Activated B cell treated with CpG ODN at 0.5 μM for 24 hours (primary cell): Measurements from ENCODE around the gene HIVEP1. TPM values are rescaled to one million over a fixed set of nuclear protein-coding genes. Genes with fewer than 3 reads are reported as not detected.

Source experiments
- ATAC-seq: fragments of 200-7000 bp; cut with Tn5 transposase; one replicate; pipeline ENCODE4 v1.10.0; 2021; ENCODE audit warnings: low read depth, mild to moderate bottlenecking, moderate library complexity
- CTCF ChIA-PET: fragments of 350-600 bp; sonication (Branson Sonifier 250); formaldehyde crosslinking; loops from one replicate; lab custom pipeline; 2021; ENCODE audit warnings: antibody characterized with exemption; lab: Charles Lee
- POLR2A ChIA-PET: fragments of 350-600 bp; sonication (Branson Sonifier 250); formaldehyde crosslinking; loops from one replicate; lab custom pipeline; 2021; ENCODE audit warnings: antibody characterized with exemption; lab: Charles Lee
- DNase-seq: peaks from one replicate; pipeline ENCODE4 v3.0.0; 2022
- H3K27ac Mint-ChIP-seq: one replicate; pipeline ENCODE4 v1.8.0; 2020; ENCODE audit warnings: mixed read lengths
- H3K27me3 Mint-ChIP-seq: one replicate; pipeline ENCODE4 v1.8.0; 2021; ENCODE audit warnings: mixed read lengths
- H3K36me3 Mint-ChIP-seq: one replicate; pipeline ENCODE4 v1.8.0; 2021; ENCODE audit warnings: low read depth, mixed read lengths
- H3K4me1 Mint-ChIP-seq: one replicate; pipeline ENCODE4 v1.8.0; 2021; ENCODE audit warnings: mixed read lengths
- H3K4me3 Mint-ChIP-seq: one replicate; pipeline ENCODE4 v1.8.0; 2020; ENCODE audit warnings: mild to moderate bottlenecking, mixed read lengths
- H3K9me3 Mint-ChIP-seq: one replicate; pipeline ENCODE4 v1.8.0; 2020; ENCODE audit warnings: mixed read lengths
- intact Hi-C: fragments of 100-400 bp; cut with micrococcal nuclease; formaldehyde crosslinking; loops from one replicate; pipeline ENCODE4 v1.15.1; 2024
- total RNA-seq: library from RNA; stranded (reverse); gene quantifications from 2 replicates; pipeline ENCODE4 v1.2.3, GENCODE V29; 2022
- TF ChIP-seq, protein P1 (sequence below): fragments of 200-600 bp; IDR thresholded peaks from one replicate; pipeline ENCODE4 v1.8.0; 2022; ENCODE audit warnings: antibody characterized with exemption, mild to moderate bottlenecking

The HIVEP1 gene
- total RNA-seq, 1 donor from 2014 or later, result 91.0 TPM

GRCh38 chr6:12125396-12125795 is 113.3 kb downstream of the HIVEP1 start:
- no peak overlapping the region for H3K27ac Mint-ChIP-seq
- H3K9me3 Mint-ChIP-seq, result no peaks in the 10 kb centered on the region
- CTCF ChIA-PET, result no interaction called here

GRCh38 chr6:12126051-12126450 is 113.9 kb downstream of the HIVEP1 start:
- no peaks in the 10 kb centered on the region for H3K9me3 Mint-ChIP-seq
- DNase-seq (no peak), ATAC-seq (no peak)
- TF ChIP-seq, protein P1, sequence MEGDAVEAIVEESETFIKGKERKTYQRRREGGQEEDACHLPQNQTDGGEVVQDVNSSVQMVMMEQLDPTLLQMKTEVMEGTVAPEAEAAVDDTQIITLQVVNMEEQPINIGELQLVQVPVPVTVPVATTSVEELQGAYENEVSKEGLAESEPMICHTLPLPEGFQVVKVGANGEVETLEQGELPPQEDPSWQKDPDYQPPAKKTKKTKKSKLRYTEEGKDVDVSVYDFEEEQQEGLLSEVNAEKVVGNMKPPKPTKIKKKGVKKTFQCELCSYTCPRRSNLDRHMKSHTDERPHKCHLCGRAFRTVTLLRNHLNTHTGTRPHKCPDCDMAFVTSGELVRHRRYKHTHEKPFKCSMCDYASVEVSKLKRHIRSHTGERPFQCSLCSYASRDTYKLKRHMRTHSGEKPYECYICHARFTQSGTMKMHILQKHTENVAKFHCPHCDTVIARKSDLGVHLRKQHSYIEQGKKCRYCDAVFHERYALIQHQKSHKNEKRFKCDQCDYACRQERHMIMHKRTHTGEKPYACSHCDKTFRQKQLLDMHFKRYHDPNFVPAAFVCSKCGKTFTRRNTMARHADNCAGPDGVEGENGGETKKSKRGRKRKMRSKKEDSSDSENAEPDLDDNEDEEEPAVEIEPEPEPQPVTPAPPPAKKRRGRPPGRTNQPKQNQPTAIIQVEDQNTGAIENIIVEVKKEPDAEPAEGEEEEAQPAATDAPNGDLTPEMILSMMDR, result no peak
- POLR2A ChIA-PET, result interaction anchor here (1.0 kb wide), 1 partner anchor 114 kb away, joined by 4 read pairs; the partner anchor contains the start of gene HIVEP1
- peaks cover 80% of the 10 kb centered on the region for H3K36me3 Mint-ChIP-seq
- CTCF ChIA-PET, result no interaction called here
- H3K4me3 Mint-ChIP-seq, result no peak overlapping the region
- no peak overlapping the region for H3K27ac Mint-ChIP-seq
- H3K4me1 Mint-ChIP-seq, result peaks cover 4% of the 10 kb centered on the region
- no peaks in the 10 kb centered on the region for H3K27me3 Mint-ChIP-seq
- intact Hi-C loops, result no loop called here

More at GRCh38 chr6:12125396-12125795, 113.3 kb downstream of the HIVEP1 start:
- POLR2A ChIA-PET, result interaction anchor here (1.0 kb wide), 1 partner anchor 113 kb away, joined by 4 read pairs; the partner anchor contains the start of gene HIVEP1
- ATAC-seq, result no peak
- H3K36me3 Mint-ChIP-seq, result peaks cover 83% of the 10 kb centered on the region
- TF ChIP-seq, protein P1, result no peak
- peaks cover 4% of the 10 kb centered on the region for H3K4me1 Mint-ChIP-seq
- intact Hi-C loops, result no loop called here
- DNase-seq, result no peak
- no peak overlapping the region for H3K4me3 Mint-ChIP-seq
- no peaks in the 10 kb centered on the region for H3K27me3 Mint-ChIP-seq

- H3K36me3 Mint-ChIP-seq, result peaks cover 61% of the 10 kb centered on the region
- no peak for DNase-seq
- ATAC-seq, result no peak
- no peaks in the 10 kb centered on the region for H3K9me3 Mint-ChIP-seq
- ChIA-PET POLR2A (interaction anchor here (1.5 kb wide), 1 partner anchor 10 kb away, joined by 5 read pairs; no protein-coding TSS in a partner anchor), CTCF (no interaction called here)
- H3K4me3 Mint-ChIP-seq, result no peak overlapping the region
- TF ChIP-seq, protein P1, result no peak
- H3K27me3 Mint-ChIP-seq, result no peaks in the 10 kb centered on the region
- no peak overlapping the region for H3K27ac Mint-ChIP-seq
- intact Hi-C loops, result no loop called here
- H3K4me1 Mint-ChIP-seq, result peaks cover 15% of the 10 kb centered on the region
These were observed 117.4 kb downstream of the HIVEP1 start for GRCh38 chr6:12129523-12129922.

DNA sequence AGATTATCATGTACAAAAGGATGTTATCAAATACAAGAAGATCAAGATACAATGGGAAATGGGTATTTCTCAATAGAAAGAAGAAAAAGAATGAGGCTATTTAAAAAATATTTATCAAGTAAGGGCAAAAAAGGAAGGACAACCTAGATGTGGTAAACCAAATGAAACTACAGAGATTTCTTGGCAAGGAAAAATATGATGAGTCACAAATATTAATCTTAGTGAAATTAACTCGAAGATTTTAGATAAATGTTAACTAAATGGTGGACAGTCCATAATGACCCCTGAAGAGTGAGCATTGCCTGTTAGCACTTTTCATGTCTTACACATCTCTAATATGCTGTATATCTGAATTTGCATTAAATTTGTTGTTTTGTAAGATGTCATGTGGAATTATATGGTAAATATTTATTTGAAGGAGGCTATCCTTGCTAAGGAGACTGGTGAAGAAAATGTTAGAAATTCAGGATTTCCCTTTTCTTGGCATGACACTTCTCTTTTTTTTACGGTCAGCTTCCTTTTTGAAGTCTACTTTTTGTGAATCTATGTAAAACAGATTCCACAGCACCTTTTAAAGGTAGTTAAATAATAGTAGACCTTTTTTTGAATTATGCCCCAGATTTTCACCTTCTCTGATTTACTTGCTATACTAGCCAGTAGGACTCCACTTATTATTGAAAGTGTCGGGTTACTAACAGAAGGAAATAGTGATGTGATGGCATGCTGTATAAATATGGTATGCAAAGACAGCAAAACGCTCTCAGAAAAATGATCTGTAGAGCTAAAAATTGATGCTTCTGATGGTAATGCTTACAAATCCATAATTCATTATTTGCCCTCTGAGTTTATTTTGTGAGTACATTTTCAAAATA is 120.5 kb downstream of the HIVEP1 start:
- no peak overlapping the region for H3K4me3 Mint-ChIP-seq
- no peak for DNase-seq
- ChIA-PET POLR2A (interaction anchor here (0.6 to 1.5 kb wide), 3 partner anchors 18 to 340 kb away, joined by 4 read pairs; no protein-coding TSS in a partner anchor), CTCF (interaction anchor here (0.6 kb wide), 1 partner anchor 90 kb away, joined by 3 read pairs; no protein-coding TSS in a partner anchor)
- H3K27me3 Mint-ChIP-seq, result no peaks in the 10 kb centered on the region
- H3K27ac Mint-ChIP-seq, result peak overlapping the region; percentile 6
- H3K4me1 Mint-ChIP-seq, result peaks cover 13% of the 10 kb centered on the region
- no peaks in the 10 kb centered on the region for H3K9me3 Mint-ChIP-seq
- peaks cover 55% of the 10 kb centered on the region for H3K36me3 Mint-ChIP-seq
- intact Hi-C loops, result loop anchor here (2.0 kb wide), 2 partner anchors 14 to 228 kb away; no protein-coding TSS in a partner anchor
- ATAC-seq, result no peak
- TF ChIP-seq, protein P1, result no peak

GRCh38 chr6:12134581-12134980 is 122.5 kb downstream of the HIVEP1 start:
- ChIA-PET CTCF (interaction anchor here (1.1 kb wide), 1 partner anchor 59 kb away, joined by 3 read pairs; no protein-coding TSS in a partner anchor), POLR2A (interaction anchor here (1.3 kb wide), 1 partner anchor 16 kb away, joined by 4 read pairs; no protein-coding TSS in a partner anchor)
- DNase-seq (no peak), ATAC-seq (no peak)
- H3K9me3 Mint-ChIP-seq, result no peaks in the 10 kb centered on the region
- intact Hi-C loops, result no loop called here
- H3K27ac Mint-ChIP-seq, result no peak overlapping the region
- H3K36me3 Mint-ChIP-seq, result peaks cover 58% of the 10 kb centered on the region
- H3K27me3 Mint-ChIP-seq, result no peaks in the 10 kb centered on the region
- H3K4me3 Mint-ChIP-seq, result no peak overlapping the region
- peaks cover 13% of the 10 kb centered on the region for H3K4me1 Mint-ChIP-seq
- TF ChIP-seq, protein P1, result no peak
